ENCODE results near the gene PLA2G12A. TPM values are rescaled to one million over a fixed set of nuclear protein-coding genes. Genes with fewer than 3 reads are reported as not detected.

Gene PLA2G12A
- total RNA-seq (2014; rRNA removed; shearing (Covaris generic)): 19.9 and 29.4 TPM in 2 replicates

- peak; percentile 62 for DNase-seq (ENCODE audit: low spot score)
Measured at GRCh38 chr4:109729718-109730618, at the start of gene PLA2G12A. Gene PLA2G12A, minus strand, starts transcription at chr4:109730070. Its CDS starts 261 bp downstream, at chr4:109729809.

- no peak for DNase-seq (ENCODE audit: low spot score)
Measured at GRCh38 chr4:109764789-109765402, 35.0 kb upstream of the PLA2G12A start.

- DNase-seq (ENCODE audit: low spot score): no peak
Measured at GRCh38 chr4:109764376-109764775, 34.5 kb upstream of the PLA2G12A start.

- no peak for DNase-seq (ENCODE audit: low spot score)
Measured at GRCh38 chr4:109760682-109761081, 30.8 kb upstream of the PLA2G12A start.

GRCh38 chr4:109755656-109756055 is 25.8 kb upstream of the PLA2G12A start:
- no peak for DNase-seq (ENCODE audit: low spot score)

- no peak for DNase-seq (ENCODE audit: low spot score)
Measured at GRCh38 chr4:109754093-109754857, 24.4 kb upstream of the PLA2G12A start.

GRCh38 chr4:109752525-109752924 is 22.7 kb upstream of the PLA2G12A start:
- DNase-seq (ENCODE audit: low spot score): no peak

- no peak for DNase-seq (ENCODE audit: low spot score)
Measured at GRCh38 chr4:109751852-109752251, 22.0 kb upstream of the PLA2G12A start.

- no peak for DNase-seq (ENCODE audit: low spot score)
Measured at GRCh38 chr4:109750652-109751244, 20.9 kb upstream of the PLA2G12A start.

GRCh38 chr4:109749388-109750082 is 19.7 kb upstream of the PLA2G12A start:
- DNase-seq (ENCODE audit: low spot score): no peak

- no peak for DNase-seq (ENCODE audit: low spot score)
Measured at GRCh38 chr4:109748114-109748513, 18.2 kb upstream of the PLA2G12A start.

- no peak for DNase-seq (ENCODE audit: low spot score)
Measured at GRCh38 chr4:109746728-109747127, 16.9 kb upstream of the PLA2G12A start.

GRCh38 chr4:109745830-109746229 is 16.0 kb upstream of the PLA2G12A start:
- DNase-seq (ENCODE audit: low spot score): no peak

GRCh38 chr4:109739547-109739946 is 9.7 kb upstream of the PLA2G12A start:
- no peak for DNase-seq (ENCODE audit: low spot score)

- no peak for DNase-seq (ENCODE audit: low spot score)
Measured at GRCh38 chr4:109738104-109738872, 8.4 kb upstream of the PLA2G12A start.

- DNase-seq (ENCODE audit: low spot score): no peak
Measured at GRCh38 chr4:109735566-109736365, 5.9 kb upstream of the PLA2G12A start.

- no peak for DNase-seq (ENCODE audit: low spot score)
Measured at GRCh38 chr4:109733728-109734127, 3.9 kb upstream of the PLA2G12A start.

- no peak for DNase-seq (ENCODE audit: low spot score)
Measured at GRCh38 chr4:109730619-109731545, 1.0 kb upstream of the PLA2G12A start.

Measured in A172 (cell line).